ENCODE results near the gene CACNA2D3. TPM values are rescaled to one million over a fixed set of nuclear protein-coding genes. Genes with fewer than 3 reads are reported as not detected.

CACNA2D3 gene
- polyA plus RNA-seq, 2 of the 4 experiments (the other 2 are of a cell fraction) = 0.04 to 0.05 TPM

DNA sequence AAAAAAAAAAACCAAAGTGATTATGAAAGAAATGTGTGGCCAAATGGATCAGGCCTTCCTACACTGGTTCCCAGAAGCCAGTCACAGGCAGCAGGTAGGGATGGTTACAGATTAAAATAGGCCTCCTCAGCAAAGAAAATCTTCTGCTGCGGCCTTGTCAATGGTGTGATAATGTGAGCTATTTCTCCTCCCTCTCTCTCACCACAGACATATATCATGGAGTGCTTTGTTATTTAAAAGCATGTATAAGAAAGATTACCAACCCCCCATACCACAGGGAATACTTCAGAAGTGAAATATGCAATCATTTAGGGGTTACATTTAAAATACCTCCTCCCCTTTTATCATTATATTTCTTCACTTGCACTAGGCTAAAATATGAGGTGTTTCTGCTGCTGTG is 837.7 kb downstream of the CACNA2D3 start:
- FAIRE-seq = no peak
- no peaks in the 10 kb centered on the region for H3K4me1 ChIP-seq
- ChIA-PET CTCF (no interaction called here), POLR2A (no interaction called here)
- H3K4me2 ChIP-seq = no peak overlapping the region
- H3K9me3 ChIP-seq = no peaks in the 10 kb centered on the region
- no peak for TF ChIP-seq ZNF302 (CRISPR knock-in tag; IDR thresholded peaks at IDR 0.05)
- TF ChIP-seq, protein P1, sequence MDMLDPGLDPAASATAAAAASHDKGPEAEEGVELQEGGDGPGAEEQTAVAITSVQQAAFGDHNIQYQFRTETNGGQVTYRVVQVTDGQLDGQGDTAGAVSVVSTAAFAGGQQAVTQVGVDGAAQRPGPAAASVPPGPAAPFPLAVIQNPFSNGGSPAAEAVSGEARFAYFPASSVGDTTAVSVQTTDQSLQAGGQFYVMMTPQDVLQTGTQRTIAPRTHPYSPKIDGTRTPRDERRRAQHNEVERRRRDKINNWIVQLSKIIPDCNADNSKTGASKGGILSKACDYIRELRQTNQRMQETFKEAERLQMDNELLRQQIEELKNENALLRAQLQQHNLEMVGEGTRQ (IDR thresholded peaks at IDR 0.05) = no peak
- TF ChIP-seq CEBPB (IDR thresholded peaks at IDR 0.05) = no peak
- no peak for TF ChIP-seq RCOR1 (IDR thresholded peaks at IDR 0.05; ENCODE audit: low read depth, low read length)
- no peak for TF ChIP-seq KDM5A (IDR thresholded peaks at IDR 0.05)
- TF ChIP-seq, protein P2, sequence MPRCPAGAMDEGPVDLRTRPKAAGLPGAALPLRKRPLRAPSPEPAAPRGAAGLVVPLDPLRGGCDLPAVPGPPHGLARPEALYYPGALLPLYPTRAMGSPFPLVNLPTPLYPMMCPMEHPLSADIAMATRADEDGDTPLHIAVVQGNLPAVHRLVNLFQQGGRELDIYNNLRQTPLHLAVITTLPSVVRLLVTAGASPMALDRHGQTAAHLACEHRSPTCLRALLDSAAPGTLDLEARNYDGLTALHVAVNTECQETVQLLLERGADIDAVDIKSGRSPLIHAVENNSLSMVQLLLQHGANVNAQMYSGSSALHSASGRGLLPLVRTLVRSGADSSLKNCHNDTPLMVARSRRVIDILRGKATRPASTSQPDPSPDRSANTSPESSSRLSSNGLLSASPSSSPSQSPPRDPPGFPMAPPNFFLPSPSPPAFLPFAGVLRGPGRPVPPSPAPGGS (IDR thresholded peaks at IDR 0.05) = no peak
- no peak for TF ChIP-seq HOXB13 (CRISPR knock-in tag; IDR thresholded peaks at IDR 0.05; ENCODE audit: low read depth)
- TF ChIP-seq HEYL (CRISPR knock-in tag; IDR thresholded peaks at IDR 0.05) = no peak
- no peak for TF ChIP-seq ZC3H11A (IDR thresholded peaks at IDR 0.05)
- TF ChIP-seq BHLHE40 (IDR thresholded peaks at IDR 0.05; ENCODE audit: low read depth, low read length) = no peak
- TF ChIP-seq RFX5 (IDR thresholded peaks at IDR 0.05) = no peak
- TF ChIP-seq NFE2L2 (conservative IDR thresholded peaks at IDR 0.05; ENCODE audit: low read length) = no peak
- TF ChIP-seq SREBF2 (IDR thresholded peaks at IDR 0.05) = no peak
- TF ChIP-seq FOSL2 (IDR thresholded peaks at IDR 0.05) = no peak
- TF ChIP-seq FOSL2 (CRISPR knock-in tag; IDR thresholded peaks at IDR 0.05) = no peak
- TF ChIP-seq, protein P3, sequence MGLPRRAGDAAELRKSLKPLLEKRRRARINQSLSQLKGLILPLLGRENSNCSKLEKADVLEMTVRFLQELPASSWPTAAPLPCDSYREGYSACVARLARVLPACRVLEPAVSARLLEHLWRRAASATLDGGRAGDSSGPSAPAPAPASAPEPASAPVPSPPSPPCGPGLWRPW (IDR thresholded peaks at IDR 0.05) = no peak
- no peak for TF ChIP-seq EP300 (IDR thresholded peaks at IDR 0.05)
- TF ChIP-seq POLR2A (IDR thresholded peaks at IDR 0.05; ENCODE audit: low read length) = no peak
- DNase-seq (ENCODE audit: low read depth in 1 of 2, low spot score in 1 of 2) = no peak
- no peak overlapping the region for H3K4me3 ChIP-seq
- ATAC-seq = no peak
- WGBS (ENCODE audit: missing lambda C conversion rate) = 59% methylated on average over 1 of the region's 1 CpG
- no peak overlapping the region for H3K27ac ChIP-seq

DNA sequence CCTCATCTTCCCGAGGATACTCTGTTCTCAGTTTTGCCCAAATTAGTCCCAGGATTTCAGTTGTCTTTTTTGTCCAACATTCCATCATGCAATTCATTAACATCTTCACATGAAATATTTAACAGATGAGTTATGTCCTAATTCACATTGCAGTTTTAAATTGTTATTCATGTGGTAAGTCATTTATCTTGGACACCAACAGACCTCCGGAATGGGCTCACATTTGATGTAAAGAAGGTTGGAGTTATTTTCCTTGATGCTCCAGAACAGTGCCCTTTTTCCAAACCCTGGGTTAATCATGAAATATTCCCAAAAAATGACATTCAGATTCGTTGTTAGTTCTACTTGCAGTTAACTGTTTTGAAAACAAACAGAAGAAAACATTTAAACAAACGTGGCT is 838.3 kb downstream of the CACNA2D3 start:
- FAIRE-seq = no peak

DNA sequence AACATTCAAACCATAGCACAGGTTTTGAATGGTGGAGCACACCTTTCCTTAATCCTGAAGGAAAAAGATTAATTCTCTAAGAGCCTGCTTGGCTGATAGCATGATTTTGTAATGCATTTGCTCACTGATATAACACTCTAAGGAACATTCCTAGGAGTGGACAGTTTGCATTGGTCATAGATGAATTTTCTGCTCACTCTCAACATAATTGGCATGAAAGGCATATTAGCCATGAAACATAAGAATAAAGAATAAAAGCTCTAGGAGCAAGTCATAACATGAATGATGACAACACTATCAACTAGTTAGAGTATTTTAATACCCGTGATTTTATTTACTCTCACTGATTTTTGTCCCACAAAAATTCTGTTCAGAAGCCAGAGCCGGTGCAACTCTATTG is 839.8 kb downstream of the CACNA2D3 start:
- H3K9me3 ChIP-seq = no peaks in the 10 kb centered on the region
- ATAC-seq = no peak
- H3K4me2 ChIP-seq = no peak overlapping the region
- no peaks in the 10 kb centered on the region for H3K4me1 ChIP-seq
- POLR2A ChIA-PET = no interaction called here
- H3K27ac ChIP-seq = no peak overlapping the region
- no peak for FAIRE-seq
- no peak for DNase-seq (ENCODE audit: low read depth in 1 of 2, low spot score in 1 of 2)
- WGBS (ENCODE audit: missing lambda C conversion rate) = 0% methylated on average over 2 of the region's 2 CpGs
- no peak overlapping the region for H3K4me3 ChIP-seq
- CTCF ChIA-PET = no interaction called here
- no peak for TF ChIP-seq ZNF302 (CRISPR knock-in tag; IDR thresholded peaks at IDR 0.05)
- no peak for TF ChIP-seq EP300 (IDR thresholded peaks at IDR 0.05)
- no peak for TF ChIP-seq ZC3H11A (IDR thresholded peaks at IDR 0.05)
- no peak for TF ChIP-seq KDM5A (IDR thresholded peaks at IDR 0.05)
- TF ChIP-seq CEBPB (IDR thresholded peaks at IDR 0.05) = no peak
- TF ChIP-seq MYC (IDR thresholded peaks at IDR 0.05; ENCODE audit: borderline replicate concordance, low read length) = no peak
- TF ChIP-seq, protein P4, sequence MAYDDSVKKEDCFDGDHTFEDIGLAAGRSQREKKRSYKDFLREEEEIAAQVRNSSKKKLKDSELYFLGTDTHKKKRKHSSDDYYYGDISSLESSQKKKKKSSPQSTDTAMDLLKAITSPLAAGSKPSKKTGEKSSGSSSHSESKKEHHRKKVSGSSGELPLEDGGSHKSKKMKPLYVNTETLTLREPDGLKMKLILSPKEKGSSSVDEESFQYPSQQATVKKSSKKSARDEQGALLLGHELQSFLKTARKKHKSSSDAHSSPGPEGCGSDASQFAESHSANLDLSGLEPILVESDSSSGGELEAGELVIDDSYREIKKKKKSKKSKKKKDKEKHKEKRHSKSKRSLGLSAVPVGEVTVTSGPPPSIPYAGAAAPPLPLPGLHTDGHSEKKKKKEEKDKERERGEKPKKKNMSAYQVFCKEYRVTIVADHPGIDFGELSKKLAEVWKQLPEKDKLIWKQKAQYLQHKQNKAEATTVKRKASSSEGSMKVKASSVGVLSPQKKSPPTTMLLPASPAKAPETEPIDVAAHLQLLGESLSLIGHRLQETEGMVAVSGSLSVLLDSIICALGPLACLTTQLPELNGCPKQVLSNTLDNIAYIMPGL (CRISPR knock-in tag; IDR thresholded peaks at IDR 0.05; ENCODE audit: borderline replicate concordance) = no peak
- no peak for TF ChIP-seq SMC3 (IDR thresholded peaks at IDR 0.05)

More for the DNA sequence above, 838.3 kb downstream of the CACNA2D3 start:
- ATAC-seq (no peak), DNase-seq (ENCODE audit: low read depth in 1 of 2, low spot score in 1 of 2) (no peak)
- no peak overlapping the region for H3K4me2 ChIP-seq
- H3K4me1 ChIP-seq = no peaks in the 10 kb centered on the region
- 1% methylated on average over 4 of the region's 4 CpGs for WGBS (ENCODE audit: missing lambda C conversion rate)
- no peaks in the 10 kb centered on the region for H3K9me3 ChIP-seq
- ChIA-PET CTCF (no interaction called here), POLR2A (no interaction called here)
- H3K4me3 ChIP-seq = no peak overlapping the region
- no peak overlapping the region for H3K27ac ChIP-seq
- no peak for TF ChIP-seq RAD21 (conservative IDR thresholded peaks at IDR 0.05 in 1 of 2, IDR thresholded peaks at IDR 0.05 in 1 of 2)
- TF ChIP-seq ZNF302 (CRISPR knock-in tag; IDR thresholded peaks at IDR 0.05) = no peak
- no peak for TF ChIP-seq RCOR1 (IDR thresholded peaks at IDR 0.05; ENCODE audit: low read depth, low read length)
- TF ChIP-seq EP300 (IDR thresholded peaks at IDR 0.05) = no peak
- no peak for TF ChIP-seq TFCP2L1 (CRISPR knock-in tag; IDR thresholded peaks at IDR 0.05)
- TF ChIP-seq SREBF2 (IDR thresholded peaks at IDR 0.05) = no peak
- no peak for TF ChIP-seq JUNB (IDR thresholded peaks at IDR 0.05)
- TF ChIP-seq CHD4 (IDR thresholded peaks at IDR 0.05; ENCODE audit: borderline replicate concordance) = no peak
- TF ChIP-seq EHMT2 (IDR thresholded peaks at IDR 0.05; ENCODE audit: low read depth) = no peak

Measured in A549 (cell line).